BLaER1 treated with 17β-estradiol and CSF1 and Interleukin-3, amounts not matched to agents 10 nM and 100 nM (cell line): Measurements from ENCODE around the gene ELOVL7.

Experiments
- H3K27ac ChIP-seq, 11 experiments: shearing (Covaris generic); formaldehyde crosslinking; 2 replicates each; pipeline ENCODE4 v1.8.1; 2022
- H3K27me3 ChIP-seq, 11 experiments: shearing (Covaris generic); formaldehyde crosslinking; 2 replicates each; pipeline ENCODE4 v1.8.1; 2022
- H3K36me3 ChIP-seq, 11 experiments: shearing (Covaris generic); formaldehyde crosslinking; 2 replicates each; pipeline ENCODE4 v1.8.1; 2022
- H3K4me1 ChIP-seq, 10 experiments: shearing (Covaris generic); formaldehyde crosslinking; 2 replicates each; pipeline ENCODE4 v1.8.1; 2022
- H3K4me2 ChIP-seq, 11 experiments: shearing (Covaris generic); formaldehyde crosslinking; 2 replicates each; pipeline ENCODE4 v1.8.1; 2022
- H3K4me3 ChIP-seq, 10 experiments: shearing (Covaris generic); formaldehyde crosslinking; 2 replicates each; pipeline ENCODE4 v1.8.1; 2022
- H3K9ac ChIP-seq, 11 experiments: shearing (Covaris generic); formaldehyde crosslinking; 2 replicates each; pipeline ENCODE4 v1.8.1; 2022
- H3K9me3 ChIP-seq, 11 experiments: shearing (Covaris generic); formaldehyde crosslinking; replicated peaks in 1 of 11; 2 replicates each; pipeline ENCODE4 v1.8.1; 2022
- H4K20me1 ChIP-seq, 11 experiments: shearing (Covaris generic); formaldehyde crosslinking; 2 replicates each; pipeline ENCODE4 v1.8.1; 2022
- Cebpa-rat ChIP-seq, 11 experiments: shearing (Covaris generic); IDR thresholded peaks; 2 replicates each; pipeline ENCODE4 v1.8.1; 2022

Gene ELOVL7

DNA sequence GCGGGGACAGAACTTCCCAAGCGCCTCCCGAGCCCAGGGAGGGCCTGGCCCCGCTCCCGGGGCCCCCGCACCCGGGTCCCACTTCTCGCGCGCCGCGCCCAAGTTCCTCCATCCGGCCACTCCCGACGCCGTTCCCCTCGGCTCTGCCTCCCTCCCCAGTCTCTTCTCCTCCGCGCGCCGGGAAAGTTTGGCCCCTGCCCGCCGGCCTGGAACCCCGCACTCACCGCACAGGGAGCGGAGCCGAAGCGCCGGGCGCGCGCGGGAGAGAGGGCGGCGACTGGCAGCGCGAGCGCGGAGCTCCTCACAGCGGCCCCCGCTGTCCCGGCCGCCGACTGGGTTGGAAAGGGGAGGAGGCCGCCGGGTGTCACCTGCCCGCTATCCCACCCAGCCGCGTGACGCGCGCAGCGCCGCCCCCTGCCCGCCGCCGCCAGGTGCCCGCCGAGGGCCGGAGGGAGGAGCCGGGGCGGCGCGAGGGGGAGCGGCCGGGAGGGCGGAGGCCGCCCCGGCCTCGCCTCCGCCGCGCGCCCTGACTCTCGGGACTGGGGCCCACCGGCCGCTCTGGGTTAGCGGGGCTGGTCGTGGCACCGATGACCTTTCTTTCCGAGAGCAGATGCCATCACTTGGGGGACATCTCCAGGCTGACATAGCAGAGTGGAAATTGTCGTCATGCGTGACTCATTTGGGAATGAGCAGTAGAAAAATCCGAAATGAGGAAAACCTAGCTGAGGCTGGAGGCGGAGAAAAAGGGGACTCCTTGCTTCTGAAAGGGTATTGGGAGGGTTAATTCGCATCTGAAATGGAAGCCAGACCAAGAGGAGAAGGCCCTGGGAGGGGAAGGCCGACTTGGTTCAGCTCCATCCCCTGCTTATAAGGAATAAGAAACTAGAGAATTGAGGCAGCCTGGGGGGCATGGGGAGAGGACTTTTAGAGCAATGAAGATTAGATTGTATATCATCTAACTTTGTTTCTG lies at the start of gene ELOVL7:
ELOVL7 (minus strand) TSS at position 334 of the 970 bp plus-strand sequence. CDS start 56,872 bp downstream, outside the sequence.
- Histone ChIP-seq H3K4me2 (peak within 1 kb of the TSS; percentile 91 to 99 (median 97)), H3K27me3 (peaks cover 33 to 46% (median 40%) of the 10 kb centered on the region in 11 experiments), H3K4me1 (peaks cover 0 to 13% (median 10%) of the 10 kb centered on the region in 10 experiments; a peak in 11 of 20 replicates), H3K9ac (peak within 1 kb of the TSS; percentile 48 to 75 (median 66); a peak in 21 of 22 replicates), H3K36me3 (no peaks in the 10 kb centered on the region), H3K9me3 (no peaks in the 10 kb centered on the region), H4K20me1 (peaks cover 0 to 21% (median 4%) of the 10 kb centered on the region in 11 experiments; a peak in 8 of 22 replicates), H3K27ac (no peak within 1 kb of the TSS), H3K4me3 (peak within 1 kb of the TSS; percentile 67 to 82 (median 74))
- no peak for TF ChIP-seq Cebpa-rat (IDR thresholded peaks at IDR 0.05)

DNA sequence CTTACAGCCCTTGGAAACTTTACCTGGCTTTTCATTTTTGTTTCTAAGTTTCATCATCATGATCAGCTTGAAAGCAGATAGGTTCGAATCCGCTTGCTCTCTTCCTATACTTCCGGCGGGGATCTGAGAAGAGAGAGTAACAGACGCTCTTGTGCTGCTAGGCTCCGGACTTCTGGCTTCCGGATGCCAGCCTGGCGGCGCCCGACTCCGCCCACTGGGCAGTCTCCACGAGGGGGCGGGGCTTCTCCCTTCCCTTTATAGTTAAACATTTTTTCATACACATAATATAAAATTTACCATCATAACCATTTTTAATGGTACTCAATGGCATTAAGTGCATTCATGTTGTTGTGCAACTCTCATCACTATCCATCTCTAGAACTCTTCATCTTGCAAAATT lies 49.5 kb upstream of the ELOVL7 start:
- Histone ChIP-seq H3K27me3 (no peaks in the 10 kb centered on the region), H3K27ac (no peak overlapping the region), H3K4me1 (no peaks in the 10 kb centered on the region), H3K36me3 (peaks cover 48 to 82% (median 67%) of the 10 kb centered on the region in 11 experiments), H4K20me1 (no peaks in the 10 kb centered on the region), H3K9ac (no peak overlapping the region), H3K9me3 (peaks cover 0 to 12% (median 0%) of the 10 kb centered on the region in 11 experiments; a peak in 4 of 22 replicates), H3K4me2 (no peak overlapping the region), H3K4me3 (no peak overlapping the region)
- no peak for TF ChIP-seq Cebpa-rat (IDR thresholded peaks at IDR 0.05)

DNA sequence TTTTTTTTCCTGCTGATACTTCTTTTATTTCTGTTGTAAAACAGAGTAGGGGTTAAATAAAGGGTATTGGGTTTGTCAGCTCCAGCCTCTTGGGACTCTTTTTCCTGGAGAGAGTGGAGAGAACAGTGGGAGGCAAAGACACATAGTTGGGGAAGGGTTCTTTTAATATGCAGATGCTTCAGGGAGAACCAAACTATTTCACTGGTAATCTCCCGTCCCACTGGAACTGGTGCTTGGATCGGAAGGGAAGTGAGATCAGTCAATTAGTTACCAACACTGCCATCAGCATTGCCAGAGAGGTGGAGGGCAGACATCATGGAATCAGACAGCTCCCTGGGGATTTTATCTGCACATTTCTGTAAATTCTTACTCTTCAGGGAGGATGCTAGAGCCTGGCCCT lies 47.6 kb upstream of the ELOVL7 start:
- no peak for TF ChIP-seq Cebpa-rat (IDR thresholded peaks at IDR 0.05)
- no peak overlapping the region for H3K4me2 ChIP-seq
- H3K4me3 ChIP-seq, result no peak overlapping the region
- peaks cover 0 to 12% (median 0%) of the 10 kb centered on the region in 11 experiments; a peak in 4 of 22 replicates for H3K9me3 ChIP-seq
- H3K27me3 ChIP-seq, result no peaks in the 10 kb centered on the region
- no peaks in the 10 kb centered on the region for H3K4me1 ChIP-seq
- no peaks in the 10 kb centered on the region for H4K20me1 ChIP-seq
- H3K36me3 ChIP-seq, result peaks cover 44 to 69% (median 58%) of the 10 kb centered on the region in 11 experiments
- no peak overlapping the region for H3K9ac ChIP-seq
- no peak overlapping the region for H3K27ac ChIP-seq

DNA sequence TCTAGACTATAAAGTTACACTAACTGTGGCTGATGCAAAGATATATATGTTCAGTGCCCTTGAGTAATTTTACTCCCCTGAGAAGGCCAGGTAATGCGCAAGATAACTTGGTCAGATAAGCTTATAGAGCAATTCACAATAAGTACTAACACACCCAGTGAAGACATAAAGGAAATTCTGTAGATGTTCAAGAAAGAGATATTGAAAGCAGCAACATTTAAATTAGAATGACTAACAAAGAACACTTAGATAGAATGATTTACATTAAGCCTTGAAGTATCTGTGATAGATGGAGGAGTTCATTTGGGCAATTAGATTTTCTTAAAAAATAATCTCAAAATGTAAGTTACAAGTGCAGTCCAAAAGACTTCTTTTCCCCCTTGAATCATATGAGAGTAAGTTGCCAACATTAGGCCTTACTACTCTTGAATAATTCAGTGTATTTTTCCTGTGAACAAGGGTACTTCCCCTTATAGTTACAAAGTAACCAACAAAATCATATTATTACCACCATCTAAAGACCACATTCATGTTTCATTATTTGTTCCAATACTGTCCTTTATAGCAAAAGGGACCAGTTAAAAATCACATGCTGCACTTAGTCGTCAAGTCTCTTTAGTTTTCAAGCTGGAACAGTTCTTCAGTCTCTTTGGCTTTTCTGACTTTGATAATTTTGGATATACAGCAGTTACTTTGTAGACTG lies 44.4 kb upstream of the ELOVL7 start:
- no peak overlapping the region for H3K9ac ChIP-seq
- no peak for TF ChIP-seq Cebpa-rat (IDR thresholded peaks at IDR 0.05)
- H3K9me3 ChIP-seq, result peaks cover 0 to 4% (median 0%) of the 10 kb centered on the region in 11 experiments; a peak in 1 of 22 replicates
- H3K27me3 ChIP-seq, result no peaks in the 10 kb centered on the region
- H3K4me2 ChIP-seq, result no peak overlapping the region
- no peaks in the 10 kb centered on the region for H3K4me1 ChIP-seq
- H3K4me3 ChIP-seq, result no peak overlapping the region
- no peaks in the 10 kb centered on the region for H4K20me1 ChIP-seq
- no peak overlapping the region for H3K27ac ChIP-seq
- peaks cover 15 to 56% (median 31%) of the 10 kb centered on the region in 11 experiments for H3K36me3 ChIP-seq

DNA sequence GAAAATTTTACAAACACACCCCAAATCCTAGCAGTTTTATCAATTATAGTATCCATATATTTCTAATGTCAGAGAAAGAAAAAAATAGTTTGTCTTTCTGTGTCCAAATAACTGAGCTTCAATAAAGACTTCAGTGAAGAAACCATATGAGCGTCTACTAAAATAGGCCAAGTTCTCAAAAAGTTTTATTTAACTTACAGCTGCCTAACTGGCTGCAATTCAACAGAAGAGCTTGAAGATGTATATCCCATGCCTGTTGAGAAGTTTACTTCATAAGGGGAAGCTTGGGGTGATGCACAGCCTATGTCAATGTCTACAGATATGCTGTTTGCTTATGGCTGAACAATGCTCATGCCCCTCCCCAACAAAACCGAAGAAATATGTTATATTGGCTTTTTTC lies 43.7 kb upstream of the ELOVL7 start:
- no peak overlapping the region for H3K4me3 ChIP-seq
- no peak for TF ChIP-seq Cebpa-rat (IDR thresholded peaks at IDR 0.05)

DNA sequence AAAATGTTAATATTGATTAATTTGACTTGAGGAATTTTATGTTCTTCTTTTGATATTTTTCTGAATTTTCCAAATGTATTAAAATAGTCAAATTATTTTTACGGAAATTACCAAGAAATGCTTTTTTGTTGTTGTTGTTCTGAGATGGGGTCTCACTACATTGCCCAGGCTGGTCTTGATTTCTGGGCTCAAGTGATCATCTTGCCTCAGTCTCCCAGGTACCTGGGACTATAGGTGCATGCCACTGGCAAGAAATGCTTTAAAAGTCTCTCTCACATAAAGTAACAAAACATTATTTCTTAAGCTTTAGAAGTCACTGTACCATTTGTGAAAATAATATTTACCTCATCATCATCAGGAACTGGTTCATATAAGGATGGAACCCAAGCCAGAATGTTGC lies 43.0 kb upstream of the ELOVL7 start:
- no peak for TF ChIP-seq Cebpa-rat (IDR thresholded peaks at IDR 0.05)
- no peaks in the 10 kb centered on the region for H4K20me1 ChIP-seq

More for the DNA sequence above, 43.7 kb upstream of the ELOVL7 start:
- no peaks in the 10 kb centered on the region for H4K20me1 ChIP-seq
- H3K27me3 ChIP-seq, result no peaks in the 10 kb centered on the region
- H3K9me3 ChIP-seq, result peaks cover 0 to 1% (median under 1%) of the 10 kb centered on the region in 11 experiments; a peak in 7 of 22 replicates
- H3K27ac ChIP-seq, result no peak overlapping the region
- no peaks in the 10 kb centered on the region for H3K4me1 ChIP-seq
- H3K36me3 ChIP-seq, result peaks cover 7 to 54% (median 23%) of the 10 kb centered on the region in 11 experiments
- H3K4me2 ChIP-seq, result no peak overlapping the region
- H3K9ac ChIP-seq, result no peak overlapping the region

DNA sequence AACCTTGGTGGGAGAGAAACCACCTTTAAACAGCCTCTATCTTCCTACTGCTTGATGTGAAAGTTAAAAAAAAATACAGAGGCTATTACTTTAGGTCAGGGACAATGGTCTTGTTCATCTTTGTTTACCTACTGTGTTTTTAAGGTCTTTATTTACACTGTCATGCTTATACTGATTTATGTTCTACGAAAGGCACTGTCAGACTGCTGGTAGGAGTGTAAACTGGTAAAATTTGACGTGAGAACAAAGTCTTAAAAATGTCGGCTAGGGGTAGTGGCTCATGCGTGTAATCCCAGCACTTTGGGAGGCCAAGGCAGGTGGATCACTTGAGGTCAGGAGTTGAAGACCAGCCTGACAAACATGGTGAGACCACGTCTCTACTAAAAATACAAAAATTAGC lies 42.1 kb upstream of the ELOVL7 start:
- Histone ChIP-seq H3K4me2 (no peak overlapping the region), H4K20me1 (no peaks in the 10 kb centered on the region)

More for the DNA sequence above, 43.0 kb upstream of the ELOVL7 start:
- H3K4me3 ChIP-seq, result no peak overlapping the region
- no peaks in the 10 kb centered on the region for H3K27me3 ChIP-seq
- no peak overlapping the region for H3K27ac ChIP-seq
- peaks cover 0 to 8% (median 6%) of the 10 kb centered on the region in 11 experiments; a peak in 14 of 22 replicates for H3K9me3 ChIP-seq
- no peak overlapping the region for H3K4me2 ChIP-seq
- H3K36me3 ChIP-seq, result peaks cover 5 to 54% (median 23%) of the 10 kb centered on the region in 11 experiments; a peak in 21 of 22 replicates
- no peaks in the 10 kb centered on the region for H3K4me1 ChIP-seq
- no peak overlapping the region for H3K9ac ChIP-seq

DNA sequence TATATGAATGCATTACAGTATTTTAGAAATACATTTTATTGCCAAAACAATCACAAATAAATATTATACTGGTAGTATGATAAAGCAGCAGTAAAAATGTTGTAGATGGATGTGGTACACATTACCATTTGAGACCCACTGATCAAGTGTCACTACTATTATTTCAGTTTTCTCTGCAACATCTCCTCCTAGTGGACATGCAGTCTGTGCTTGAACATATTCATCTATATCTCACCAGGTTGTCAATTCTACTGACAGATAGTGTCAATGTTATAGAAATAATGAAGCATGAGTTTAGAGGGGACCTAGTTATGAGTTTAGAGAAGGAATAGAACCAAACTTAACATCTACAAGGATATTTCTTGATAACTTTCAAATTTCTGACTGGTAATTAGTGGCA lies 39.2 kb upstream of the ELOVL7 start:
- Histone ChIP-seq H3K4me1 (no peaks in the 10 kb centered on the region), H3K27me3 (no peaks in the 10 kb centered on the region), H3K9me3 (peaks cover 5 to 23% (median 22%) of the 10 kb centered on the region in 11 experiments; a peak in 17 of 22 replicates), H3K4me3 (no peak overlapping the region), H3K4me2 (no peak overlapping the region), H3K36me3 (peaks cover 8 to 52% (median 22%) of the 10 kb centered on the region in 11 experiments; a peak in 19 of 22 replicates), H3K9ac (no peak overlapping the region), H3K27ac (no peak overlapping the region), H4K20me1 (no peaks in the 10 kb centered on the region)
- no peak for TF ChIP-seq Cebpa-rat (IDR thresholded peaks at IDR 0.05)

More for the DNA sequence above, 42.1 kb upstream of the ELOVL7 start:
- no peaks in the 10 kb centered on the region for H3K27me3 ChIP-seq
- peaks cover 3 to 17% (median 15%) of the 10 kb centered on the region in 11 experiments; a peak in 17 of 22 replicates for H3K9me3 ChIP-seq
- H3K36me3 ChIP-seq, result peaks cover 8 to 61% (median 32%) of the 10 kb centered on the region in 11 experiments; a peak in 19 of 22 replicates
- no peak overlapping the region for H3K9ac ChIP-seq
- H3K27ac ChIP-seq, result no peak overlapping the region
- no peak overlapping the region for H3K4me3 ChIP-seq
- H3K4me1 ChIP-seq, result no peaks in the 10 kb centered on the region
- no peak for TF ChIP-seq Cebpa-rat (IDR thresholded peaks at IDR 0.05)

DNA sequence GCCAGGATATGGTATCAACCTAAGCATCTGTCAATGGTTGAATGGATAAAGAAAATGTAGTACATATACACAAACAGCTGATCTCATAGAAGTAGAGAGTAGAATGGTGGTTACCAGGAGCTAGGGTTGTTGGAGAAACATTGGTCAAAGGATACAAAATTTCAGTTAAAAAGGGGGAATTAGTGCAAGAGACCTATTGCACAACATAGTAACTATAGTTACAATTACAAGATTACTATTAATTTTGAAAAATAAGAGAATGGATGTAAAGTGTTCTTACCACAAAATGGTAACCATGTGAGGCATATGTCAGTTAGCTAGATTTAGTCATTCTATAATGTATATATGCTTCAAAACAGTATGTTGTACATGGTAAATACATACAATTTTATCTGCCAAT lies 28.8 kb upstream of the ELOVL7 start:
- H3K27ac ChIP-seq, result no peak overlapping the region
- no peaks in the 10 kb centered on the region for H3K27me3 ChIP-seq
- no peak overlapping the region for H3K4me2 ChIP-seq
- peaks cover 10 to 33% (median 22%) of the 10 kb centered on the region in 11 experiments; a peak in 16 of 22 replicates for H3K36me3 ChIP-seq
- peaks cover 28 to 35% (median 30%) of the 10 kb centered on the region in 11 experiments for H3K9me3 ChIP-seq
- no peak for TF ChIP-seq Cebpa-rat (IDR thresholded peaks at IDR 0.05)
- H3K4me1 ChIP-seq, result no peaks in the 10 kb centered on the region
- no peak overlapping the region for H3K9ac ChIP-seq
- no peak overlapping the region for H3K4me3 ChIP-seq
- H4K20me1 ChIP-seq, result no peaks in the 10 kb centered on the region
